Liver (tissue), 9 donors: Measurements from ENCODE around the gene RSRC2. TPM values are rescaled to one million over a fixed set of nuclear protein-coding genes. Genes with fewer than 3 reads are reported as not detected.
"Not testable (repeated sequence)": the region's sequence is repeated elsewhere in the genome, so short reads cannot be mapped to it uniquely, and the experiment has no call there.

Experiments used
- DNase-seq: peaks from one replicate; pipeline ENCODE4 v3.0.0-alpha.2; 2017; ENCODE audit warnings: low spot score
- H3K27ac ChIP-seq, 2 donors: one replicate each; pipeline ENCODE4 v1.7.0; 2013; ENCODE audit warnings: inconsistent platforms in 2 of 2, low read length in 2 of 2, control low read depth in 1 of 2, low read depth in 1 of 2, mild to moderate bottlenecking in 1 of 2
- H3K27me3 ChIP-seq, 4 donors: one replicate each; pipeline versions ENCODE4 v1.6.1 to v1.7.0; 2013; ENCODE audit warnings: low read length in 3 of 4, inconsistent platforms in 1 of 4, mild to moderate bottlenecking in 1 of 4, moderate library complexity in 1 of 4; ENCODE audit not compliant: control insufficient read depth in 4 of 4, insufficient read depth in 4 of 4
- H3K36me3 ChIP-seq, 4 donors: one replicate each; pipeline versions ENCODE4 v1.6.1 to v1.7.0; 2013; ENCODE audit warnings: low read length in 3 of 4, mild to moderate bottlenecking in 3 of 4, low read depth in 1 of 4, moderate library complexity in 1 of 4; ENCODE audit not compliant: control insufficient read depth in 4 of 4, insufficient read depth in 3 of 4
- H3K4me1 ChIP-seq, 4 donors: one replicate each; pipeline versions ENCODE4 v1.6.1 to v1.7.0; 2013; ENCODE audit warnings: low read length in 3 of 4, mild to moderate bottlenecking in 3 of 4, moderate library complexity in 1 of 4; ENCODE audit not compliant: control insufficient read depth in 4 of 4, insufficient read depth in 4 of 4
- H3K4me3 ChIP-seq, 3 donors: one replicate each; pipeline versions ENCODE4 v1.6.1 to v1.7.0; 2013; ENCODE audit warnings: low read length in 3 of 3, control low read depth in 1 of 3, low read depth in 1 of 3, mild to moderate bottlenecking in 1 of 3
- H3K9ac ChIP-seq, 2 donors: one replicate each; pipeline ENCODE4 v1.7.0; 2013; ENCODE audit warnings: low read length in 2 of 2, mild to moderate bottlenecking in 2 of 2, moderate library complexity in 2 of 2, control low read depth in 1 of 2, low read depth in 1 of 2
- H3K9me3 ChIP-seq, 4 donors: one replicate each; pipeline versions ENCODE4 v1.6.1 to v1.7.0; 2013; ENCODE audit warnings: low read length in 3 of 4; ENCODE audit not compliant: control insufficient read depth in 4 of 4
- EGR1 ChIP-seq, 2 donors: IDR thresholded peaks; 2 replicates each; pipeline ENCODE4 v1.6.1; 2016 to 2018; ENCODE audit warnings: antibody characterized with exemption in 2 of 2, low read depth in 2 of 2
- FOXA1 ChIP-seq: IDR thresholded peaks from 2 replicates; pipeline ENCODE4 v1.6.1; 2016; ENCODE audit warnings: antibody characterized with exemption
- FOXA2 ChIP-seq: IDR thresholded peaks from 2 replicates; pipeline ENCODE4 v1.6.1; 2016; ENCODE audit warnings: antibody characterized with exemption
- GABPA ChIP-seq, 2 donors: IDR thresholded peaks in 1 of 2; conservative IDR thresholded peaks in 1 of 2; 2 replicates each; pipeline ENCODE4 v1.6.1; 2016; ENCODE audit warnings: antibody characterized with exemption in 2 of 2, mild to moderate bottlenecking in 1 of 2, moderate library complexity in 1 of 2
- HNF4A ChIP-seq, 2 donors: conservative IDR thresholded peaks; 2 replicates each; pipeline ENCODE4 v1.6.1; 2016; ENCODE audit warnings: antibody characterized with exemption in 2 of 2, mild to moderate bottlenecking in 2 of 2
- JUND ChIP-seq, 2 donors: IDR thresholded peaks; 2 replicates each; pipeline ENCODE4 v1.6.1; 2016; ENCODE audit warnings: antibody characterized with exemption in 2 of 2
- NR2F2 ChIP-seq: IDR thresholded peaks from 2 replicates; pipeline ENCODE4 v1.6.1; 2016; ENCODE audit warnings: antibody characterized with exemption
- TAF1 ChIP-seq: conservative IDR thresholded peaks from 2 replicates; pipeline ENCODE4 v1.6.1; 2016; ENCODE audit warnings: antibody characterized with exemption, mild to moderate bottlenecking
- YY1 ChIP-seq: IDR thresholded peaks from 2 replicates; pipeline ENCODE4 v1.6.1; 2016; ENCODE audit warnings: antibody characterized with exemption, mild to moderate bottlenecking
- WGBS: extraction: QIAGEN DNeasy Blood & Tissue Kit; methylation state at CpG from one replicate; pipeline ENCODE4 v1.1.7; 2013; 5-methylcytosine and 5-hydroxymethylcytosine counted together
- polyA plus RNA-seq, 2 donors: library from polyadenylated mRNA; stranded (reverse) in 1 of 2; unstranded in 1 of 2; fragments of 200-250 nt in 1 of 2; fragments of >200 nt in 1 of 2; fragmentation: Nextera tagmentation in 1 of 2; extraction: Ambion mirVana in 1 of 2; gene quantifications; one replicate each; pipeline versions ENCODE4 v1.2.1 to v1.2.3, GENCODE V29; 2013 to 2015
- total RNA-seq, 2 donors: library from RNA; depleted of rRNA; stranded (reverse); fragments of >200 nt; gene quantifications; one replicate each; pipeline ENCODE4 v1.2.3, GENCODE V29; 2014
- TF ChIP-seq, protein P1 (sequence below): IDR thresholded peaks from 2 replicates; pipeline ENCODE4 v1.6.1; 2016; ENCODE audit warnings: antibody characterized with exemption
- TF ChIP-seq, protein P2 (sequence below): IDR thresholded peaks from 2 replicates; pipeline ENCODE4 v1.6.1; 2016; ENCODE audit warnings: antibody characterized with exemption, mild to moderate bottlenecking
- TF ChIP-seq, protein P3 (sequence below): IDR thresholded peaks from 2 replicates; pipeline ENCODE4 v1.6.1; 2016; ENCODE audit warnings: antibody characterized with exemption
- TF ChIP-seq, protein P4 (sequence below): fragments of 150-350 bp; IDR thresholded peaks from 2 replicates; pipeline ENCODE4 v1.5.1; 2017; ENCODE audit warnings: improper control_type of control experiment, low read depth, low read length; ENCODE audit not compliant: missing input control
- donor health status: healthy.
- donor health status: healthy.
- donor health status: healthy.
- donor health status: healthy.
- donor health status: healthy.

The RSRC2 gene
- total and polyA plus RNA-seq, 4 donors, result 15.5 to 31.4 (median 25.7) TPM

DNA sequence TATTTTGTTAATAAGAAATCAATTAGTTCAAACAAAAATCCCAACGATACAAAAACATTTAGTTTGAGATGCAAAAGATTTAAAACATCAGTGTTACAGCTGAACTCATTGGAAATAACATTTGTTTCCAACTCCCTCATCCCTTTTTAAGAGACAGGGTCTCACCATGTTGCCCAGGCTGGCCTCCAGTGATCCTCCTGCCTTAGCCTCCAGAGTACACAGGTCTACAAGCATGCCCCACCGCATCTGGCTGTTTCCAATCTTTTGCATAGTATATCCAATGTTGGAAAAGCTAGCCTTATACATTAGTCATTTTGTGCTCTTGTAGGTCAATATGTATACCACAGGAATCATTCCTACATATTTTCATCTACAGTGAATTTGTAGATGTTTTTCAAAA is 11.5 kb downstream of the RSRC2 start (continued):
- TF ChIP-seq GABPA (IDR thresholded peaks at IDR 0.05 in 1 of 2, conservative IDR thresholded peaks at IDR 0.05 in 1 of 2), result no peak

DNA sequence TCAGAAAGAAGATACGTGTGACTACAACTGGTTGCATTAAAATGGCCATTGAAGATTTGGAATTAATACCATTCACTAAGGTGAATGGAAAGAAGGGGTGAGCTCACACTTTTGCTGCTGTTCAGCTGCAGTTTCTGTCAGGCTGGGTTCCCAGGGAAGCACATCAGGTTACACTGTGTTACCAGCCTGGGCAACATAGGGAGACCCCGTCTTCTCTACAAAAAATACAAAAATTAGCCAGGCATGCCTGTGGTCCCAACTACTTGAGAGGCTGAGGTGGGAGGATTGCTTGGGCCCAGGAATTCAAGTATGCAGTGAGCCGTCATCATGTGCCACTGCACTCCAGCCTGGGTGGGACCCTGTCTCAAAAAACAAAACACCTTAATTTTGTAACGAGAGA is 13.1 kb downstream of the RSRC2 start:
- WGBS, result 93% methylated on average over 4 of the region's 4 CpGs
- peaks cover 24 to 91% (median 85%) of the 10 kb centered on the region in 4 donors for H3K36me3 ChIP-seq
- DNase-seq, result no peak
- no peaks in the 10 kb centered on the region for H3K27me3 ChIP-seq
- H3K9ac ChIP-seq, result no peak overlapping the region
- no peaks in the 10 kb centered on the region for H3K4me1 ChIP-seq
- no peak for TF ChIP-seq FOXA1
- no peak for TF ChIP-seq TAF1
- TF ChIP-seq, protein P1, sequence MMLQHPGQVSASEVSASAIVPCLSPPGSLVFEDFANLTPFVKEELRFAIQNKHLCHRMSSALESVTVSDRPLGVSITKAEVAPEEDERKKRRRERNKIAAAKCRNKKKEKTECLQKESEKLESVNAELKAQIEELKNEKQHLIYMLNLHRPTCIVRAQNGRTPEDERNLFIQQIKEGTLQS, result no peak
- TF ChIP-seq HNF4A (conservative IDR thresholded peaks at IDR 0.05), result no peak
- TF ChIP-seq, protein P2, sequence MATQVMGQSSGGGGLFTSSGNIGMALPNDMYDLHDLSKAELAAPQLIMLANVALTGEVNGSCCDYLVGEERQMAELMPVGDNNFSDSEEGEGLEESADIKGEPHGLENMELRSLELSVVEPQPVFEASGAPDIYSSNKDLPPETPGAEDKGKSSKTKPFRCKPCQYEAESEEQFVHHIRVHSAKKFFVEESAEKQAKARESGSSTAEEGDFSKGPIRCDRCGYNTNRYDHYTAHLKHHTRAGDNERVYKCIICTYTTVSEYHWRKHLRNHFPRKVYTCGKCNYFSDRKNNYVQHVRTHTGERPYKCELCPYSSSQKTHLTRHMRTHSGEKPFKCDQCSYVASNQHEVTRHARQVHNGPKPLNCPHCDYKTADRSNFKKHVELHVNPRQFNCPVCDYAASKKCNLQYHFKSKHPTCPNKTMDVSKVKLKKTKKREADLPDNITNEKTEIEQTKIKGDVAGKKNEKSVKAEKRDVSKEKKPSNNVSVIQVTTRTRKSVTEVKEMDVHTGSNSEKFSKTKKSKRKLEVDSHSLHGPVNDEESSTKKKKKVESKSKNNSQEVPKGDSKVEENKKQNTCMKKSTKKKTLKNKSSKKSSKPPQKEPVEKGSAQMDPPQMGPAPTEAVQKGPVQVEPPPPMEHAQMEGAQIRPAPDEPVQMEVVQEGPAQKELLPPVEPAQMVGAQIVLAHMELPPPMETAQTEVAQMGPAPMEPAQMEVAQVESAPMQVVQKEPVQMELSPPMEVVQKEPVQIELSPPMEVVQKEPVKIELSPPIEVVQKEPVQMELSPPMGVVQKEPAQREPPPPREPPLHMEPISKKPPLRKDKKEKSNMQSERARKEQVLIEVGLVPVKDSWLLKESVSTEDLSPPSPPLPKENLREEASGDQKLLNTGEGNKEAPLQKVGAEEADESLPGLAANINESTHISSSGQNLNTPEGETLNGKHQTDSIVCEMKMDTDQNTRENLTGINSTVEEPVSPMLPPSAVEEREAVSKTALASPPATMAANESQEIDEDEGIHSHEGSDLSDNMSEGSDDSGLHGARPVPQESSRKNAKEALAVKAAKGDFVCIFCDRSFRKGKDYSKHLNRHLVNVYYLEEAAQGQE, result no peak
- TF ChIP-seq GABPA (IDR thresholded peaks at IDR 0.05 in 1 of 2, conservative IDR thresholded peaks at IDR 0.05 in 1 of 2), result no peak
- TF ChIP-seq YY1, result no peak
- no peak for TF ChIP-seq JUND (IDR thresholded peaks at IDR 0.05)
- no peak for TF ChIP-seq FOXA2
- H3K4me3 ChIP-seq, result no peak overlapping the region
- no peaks in the 10 kb centered on the region for H3K9me3 ChIP-seq
- no peak overlapping the region for H3K27ac ChIP-seq

DNA sequence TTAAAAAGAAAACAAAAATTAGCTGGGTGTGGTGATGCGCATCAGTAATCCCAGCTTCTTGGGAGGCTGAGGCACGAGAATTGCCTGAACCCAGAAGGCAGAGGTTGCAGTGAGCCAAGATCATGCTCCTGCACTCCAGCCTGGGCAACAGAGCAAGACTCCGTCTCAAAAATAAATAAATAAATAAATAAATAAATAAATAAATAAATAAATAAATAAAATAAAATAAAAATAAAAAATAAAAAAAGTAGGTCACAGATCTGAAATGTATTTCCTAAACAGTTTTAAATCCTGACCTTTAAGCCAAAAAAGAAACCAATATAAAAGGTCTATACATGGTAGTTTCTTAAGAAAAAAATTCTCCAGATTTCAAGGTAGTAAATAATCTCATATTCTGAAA is 13.7 kb downstream of the RSRC2 start:
- not testable (repeated sequence) for H3K27ac ChIP-seq, H3K9me3 ChIP-seq, DNase-seq, H3K27me3 ChIP-seq, H3K4me3 ChIP-seq, H3K9ac ChIP-seq, H3K4me1 ChIP-seq
- peaks cover 26 to 93% (median 87%) of the 10 kb centered on the region in 4 donors for H3K36me3 ChIP-seq
- WGBS, result 91% methylated on average over 3 of the region's 3 CpGs

DNA sequence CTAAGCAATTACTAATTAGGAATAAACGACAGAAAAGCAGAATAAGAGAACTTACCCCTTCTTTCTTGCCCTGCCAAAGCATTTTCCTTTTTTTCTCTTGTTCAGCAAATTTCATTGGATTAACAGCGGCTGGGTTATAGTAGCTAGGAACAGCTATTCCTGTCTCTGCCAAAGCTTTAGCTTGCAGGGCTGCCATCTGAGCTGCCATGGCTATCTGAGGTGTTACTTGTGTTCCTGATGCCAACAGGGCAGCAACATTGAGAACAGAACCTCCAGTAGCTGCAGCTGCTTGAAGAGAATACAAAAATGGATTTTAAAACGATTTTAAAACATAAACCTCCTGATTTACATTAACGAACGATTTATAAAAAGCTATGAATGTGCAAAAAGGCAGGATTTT is 18.6 kb downstream of the RSRC2 start:
- no peak for TF ChIP-seq EGR1 (IDR thresholded peaks at IDR 0.05; ENCODE audit: low read depth in 2 of 2)
- no peak for TF ChIP-seq GABPA (IDR thresholded peaks at IDR 0.05 in 1 of 2, conservative IDR thresholded peaks at IDR 0.05 in 1 of 2)
- TF ChIP-seq, protein P3, sequence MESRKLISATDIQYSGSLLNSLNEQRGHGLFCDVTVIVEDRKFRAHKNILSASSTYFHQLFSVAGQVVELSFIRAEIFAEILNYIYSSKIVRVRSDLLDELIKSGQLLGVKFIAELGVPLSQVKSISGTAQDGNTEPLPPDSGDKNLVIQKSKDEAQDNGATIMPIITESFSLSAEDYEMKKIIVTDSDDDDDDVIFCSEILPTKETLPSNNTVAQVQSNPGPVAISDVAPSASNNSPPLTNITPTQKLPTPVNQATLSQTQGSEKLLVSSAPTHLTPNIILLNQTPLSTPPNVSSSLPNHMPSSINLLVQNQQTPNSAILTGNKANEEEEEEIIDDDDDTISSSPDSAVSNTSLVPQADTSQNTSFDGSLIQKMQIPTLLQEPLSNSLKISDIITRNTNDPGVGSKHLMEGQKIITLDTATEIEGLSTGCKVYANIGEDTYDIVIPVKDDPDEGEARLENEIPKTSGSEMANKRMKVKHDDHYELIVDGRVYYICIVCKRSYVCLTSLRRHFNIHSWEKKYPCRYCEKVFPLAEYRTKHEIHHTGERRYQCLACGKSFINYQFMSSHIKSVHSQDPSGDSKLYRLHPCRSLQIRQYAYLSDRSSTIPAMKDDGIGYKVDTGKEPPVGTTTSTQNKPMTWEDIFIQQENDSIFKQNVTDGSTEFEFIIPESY, result no peak
- no peak for TF ChIP-seq NR2F2
- TF ChIP-seq, protein P1, result no peak
- TF ChIP-seq FOXA2, result no peak
- TF ChIP-seq, protein P4, sequence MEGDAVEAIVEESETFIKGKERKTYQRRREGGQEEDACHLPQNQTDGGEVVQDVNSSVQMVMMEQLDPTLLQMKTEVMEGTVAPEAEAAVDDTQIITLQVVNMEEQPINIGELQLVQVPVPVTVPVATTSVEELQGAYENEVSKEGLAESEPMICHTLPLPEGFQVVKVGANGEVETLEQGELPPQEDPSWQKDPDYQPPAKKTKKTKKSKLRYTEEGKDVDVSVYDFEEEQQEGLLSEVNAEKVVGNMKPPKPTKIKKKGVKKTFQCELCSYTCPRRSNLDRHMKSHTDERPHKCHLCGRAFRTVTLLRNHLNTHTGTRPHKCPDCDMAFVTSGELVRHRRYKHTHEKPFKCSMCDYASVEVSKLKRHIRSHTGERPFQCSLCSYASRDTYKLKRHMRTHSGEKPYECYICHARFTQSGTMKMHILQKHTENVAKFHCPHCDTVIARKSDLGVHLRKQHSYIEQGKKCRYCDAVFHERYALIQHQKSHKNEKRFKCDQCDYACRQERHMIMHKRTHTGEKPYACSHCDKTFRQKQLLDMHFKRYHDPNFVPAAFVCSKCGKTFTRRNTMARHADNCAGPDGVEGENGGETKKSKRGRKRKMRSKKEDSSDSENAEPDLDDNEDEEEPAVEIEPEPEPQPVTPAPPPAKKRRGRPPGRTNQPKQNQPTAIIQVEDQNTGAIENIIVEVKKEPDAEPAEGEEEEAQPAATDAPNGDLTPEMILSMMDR, result no peak
- Histone ChIP-seq H3K4me3 (no peak overlapping the region), H3K27me3 (no peaks in the 10 kb centered on the region), H3K4me1 (no peaks in the 10 kb centered on the region), H3K9ac (no peak overlapping the region), H3K9me3 (no peaks in the 10 kb centered on the region), H3K36me3 (peaks cover 35 to 95% (median 82%) of the 10 kb centered on the region in 4 donors), H3K27ac (no peak overlapping the region)
- WGBS, result 95% methylated on average over 5 of the region's 5 CpGs
- no peak for DNase-seq
